ENCODE data around the gene TXNL4A.

- TF ChIP-seq, protein P1, sequence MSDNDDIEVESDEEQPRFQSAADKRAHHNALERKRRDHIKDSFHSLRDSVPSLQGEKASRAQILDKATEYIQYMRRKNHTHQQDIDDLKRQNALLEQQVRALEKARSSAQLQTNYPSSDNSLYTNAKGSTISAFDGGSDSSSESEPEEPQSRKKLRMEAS (IDR thresholded peaks at IDR 0.05) = no peak
- TF ChIP-seq CTCF (IDR thresholded peaks at IDR 0.05; ENCODE audit: low read depth, low read length, missing input control) (no peak), YY1 (IDR thresholded peaks at IDR 0.05) (no peak), ZBTB33 (IDR thresholded peaks at IDR 0.05) (no peak), RAD21 (IDR thresholded peaks at IDR 0.05) (no peak)
- TF ChIP-seq, protein P2, sequence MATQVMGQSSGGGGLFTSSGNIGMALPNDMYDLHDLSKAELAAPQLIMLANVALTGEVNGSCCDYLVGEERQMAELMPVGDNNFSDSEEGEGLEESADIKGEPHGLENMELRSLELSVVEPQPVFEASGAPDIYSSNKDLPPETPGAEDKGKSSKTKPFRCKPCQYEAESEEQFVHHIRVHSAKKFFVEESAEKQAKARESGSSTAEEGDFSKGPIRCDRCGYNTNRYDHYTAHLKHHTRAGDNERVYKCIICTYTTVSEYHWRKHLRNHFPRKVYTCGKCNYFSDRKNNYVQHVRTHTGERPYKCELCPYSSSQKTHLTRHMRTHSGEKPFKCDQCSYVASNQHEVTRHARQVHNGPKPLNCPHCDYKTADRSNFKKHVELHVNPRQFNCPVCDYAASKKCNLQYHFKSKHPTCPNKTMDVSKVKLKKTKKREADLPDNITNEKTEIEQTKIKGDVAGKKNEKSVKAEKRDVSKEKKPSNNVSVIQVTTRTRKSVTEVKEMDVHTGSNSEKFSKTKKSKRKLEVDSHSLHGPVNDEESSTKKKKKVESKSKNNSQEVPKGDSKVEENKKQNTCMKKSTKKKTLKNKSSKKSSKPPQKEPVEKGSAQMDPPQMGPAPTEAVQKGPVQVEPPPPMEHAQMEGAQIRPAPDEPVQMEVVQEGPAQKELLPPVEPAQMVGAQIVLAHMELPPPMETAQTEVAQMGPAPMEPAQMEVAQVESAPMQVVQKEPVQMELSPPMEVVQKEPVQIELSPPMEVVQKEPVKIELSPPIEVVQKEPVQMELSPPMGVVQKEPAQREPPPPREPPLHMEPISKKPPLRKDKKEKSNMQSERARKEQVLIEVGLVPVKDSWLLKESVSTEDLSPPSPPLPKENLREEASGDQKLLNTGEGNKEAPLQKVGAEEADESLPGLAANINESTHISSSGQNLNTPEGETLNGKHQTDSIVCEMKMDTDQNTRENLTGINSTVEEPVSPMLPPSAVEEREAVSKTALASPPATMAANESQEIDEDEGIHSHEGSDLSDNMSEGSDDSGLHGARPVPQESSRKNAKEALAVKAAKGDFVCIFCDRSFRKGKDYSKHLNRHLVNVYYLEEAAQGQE (IDR thresholded peaks at IDR 0.05) = no peak
Measured at GRCh38 chr18:79945118-79946042, 43.0 kb downstream of the TXNL4A start.

All from liver (tissue), 3 donors.